ENCODE data around the gene NID1.
"Not testable (repeated sequence)": the region's sequence is repeated elsewhere in the genome, so short reads cannot be mapped to it uniquely, and the experiment has no call there.

The NID1 gene

DNA sequence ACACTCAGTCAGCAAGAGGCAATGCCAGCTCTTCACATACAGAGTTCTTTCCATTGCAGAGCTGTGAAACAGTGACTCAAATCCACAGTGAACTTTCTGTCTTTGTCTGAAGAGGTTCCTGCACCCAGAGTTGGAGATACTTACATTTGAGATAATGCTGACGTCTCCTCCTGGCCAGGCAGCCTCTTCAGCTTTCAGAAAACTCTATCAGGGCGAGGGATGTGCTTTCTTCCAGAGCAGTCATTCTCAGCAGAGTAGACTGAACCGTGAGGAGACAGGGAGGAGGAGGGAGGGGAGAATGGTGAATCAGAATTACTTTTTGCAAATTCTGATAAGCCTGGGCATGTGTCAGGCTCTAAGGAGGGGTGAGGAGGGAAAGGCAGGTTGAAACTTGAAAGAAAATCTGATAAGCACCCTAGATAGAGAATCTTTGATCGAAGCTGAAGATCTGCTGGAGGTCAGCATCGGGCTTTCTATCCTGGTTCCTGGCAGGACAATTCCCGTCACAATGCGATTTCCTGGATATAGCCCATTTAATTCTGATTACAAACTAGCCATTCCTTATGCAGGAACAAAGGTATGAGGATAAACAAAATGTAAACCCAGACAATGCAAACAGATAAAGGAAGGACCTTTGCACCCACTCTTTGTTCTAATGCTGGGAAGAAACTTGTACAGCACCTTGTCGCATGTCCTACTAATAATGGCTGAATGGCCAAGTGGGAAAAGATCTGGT, 18.9 kb upstream of the NID1 start:
- TF ChIP-seq POLR2AphosphoS5 (IDR thresholded peaks at IDR 0.05; ENCODE audit: low read depth, low read length) (no peak), SPI1 (IDR thresholded peaks at IDR 0.05; ENCODE audit: low read depth, low read length) (no peak), PAX5 (IDR thresholded peaks at IDR 0.05; ENCODE audit: insufficient read depth, low read length, severe bottlenecking) (no peak), TAF1 (IDR thresholded peaks at IDR 0.05; ENCODE audit: low read depth, low read length) (no peak), POLR2A (IDR thresholded peaks at IDR 0.05; ENCODE audit: low read depth, low read length) (no peak), POU2F2 (IDR thresholded peaks at IDR 0.05; ENCODE audit: low read depth, low read length) (no peak)
- DNase-seq (ENCODE audit: insufficient read length, low spot score) (no peak), FAIRE-seq (peak; percentile 38)

DNA sequence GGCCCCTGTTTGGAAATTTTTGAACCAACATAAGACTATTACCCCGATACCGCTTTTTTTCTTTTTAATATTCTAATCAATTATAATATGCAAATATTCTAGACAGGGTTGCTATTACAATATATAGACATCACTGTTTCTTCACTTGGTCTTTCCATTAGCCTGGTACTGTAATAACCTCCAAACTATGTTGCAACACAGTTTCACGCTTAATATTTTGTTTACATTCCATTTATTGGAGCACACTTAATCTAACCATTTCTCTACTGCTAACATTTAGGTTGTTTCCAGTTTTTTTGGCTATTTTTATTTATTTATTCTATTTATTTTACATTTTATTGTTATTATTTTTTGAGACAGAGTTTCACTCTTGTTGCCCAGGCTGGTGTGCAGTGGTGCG, 17.6 kb upstream of the NID1 start:
- no peak for DNase-seq (ENCODE audit: insufficient read length, low spot score)

DNA sequence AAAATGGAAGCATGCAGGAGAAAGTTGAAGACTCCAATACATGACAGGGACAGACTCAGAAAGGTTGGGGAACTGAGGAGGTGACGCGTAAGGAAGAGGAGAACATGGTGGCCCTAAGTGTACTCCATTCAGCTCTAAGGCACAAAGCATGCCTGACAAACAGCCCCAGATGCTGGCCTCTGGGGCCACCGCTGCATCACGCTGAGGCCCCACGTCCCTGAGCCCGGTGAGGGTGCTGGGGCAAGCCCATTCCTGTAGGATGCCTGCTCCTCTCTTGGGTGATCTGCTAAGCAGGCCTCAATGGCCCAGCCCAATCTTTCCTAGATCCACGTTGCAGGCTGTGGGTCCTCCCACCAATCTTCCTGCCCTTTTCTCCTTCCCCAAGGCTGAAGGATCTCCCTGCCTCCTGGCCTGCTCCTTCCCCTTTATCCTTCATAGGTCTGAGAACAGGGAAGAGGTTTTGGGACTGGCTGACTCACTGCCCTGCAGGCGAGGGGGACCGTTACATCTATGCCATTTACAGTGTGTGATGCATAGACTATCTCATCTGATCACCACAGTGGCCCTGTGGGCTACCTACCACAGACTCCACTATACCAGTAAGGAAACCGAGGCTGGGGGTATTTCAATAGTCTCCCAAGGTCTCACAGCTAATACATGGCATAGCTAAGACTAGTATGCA, 16.8 kb upstream of the NID1 start:
- TF ChIP-seq POU2F2 (IDR thresholded peaks at IDR 0.05; ENCODE audit: low read depth, low read length) = no peak
- TF ChIP-seq POLR2A (IDR thresholded peaks at IDR 0.05; ENCODE audit: low read depth, low read length) = no peak
- TF ChIP-seq SPI1 (IDR thresholded peaks at IDR 0.05; ENCODE audit: low read depth, low read length) = no peak
- no peak for TF ChIP-seq PAX5 (IDR thresholded peaks at IDR 0.05; ENCODE audit: insufficient read depth, low read length, severe bottlenecking)
- no peak for TF ChIP-seq POLR2AphosphoS5 (IDR thresholded peaks at IDR 0.05; ENCODE audit: low read depth, low read length)
- FAIRE-seq = no peak
- no peak for DNase-seq (ENCODE audit: insufficient read length, low spot score)

More for the DNA sequence above, 17.6 kb upstream of the NID1 start:
- FAIRE-seq = no peak
- TF ChIP-seq SPI1 (IDR thresholded peaks at IDR 0.05; ENCODE audit: low read depth, low read length) (no peak), TAF1 (IDR thresholded peaks at IDR 0.05; ENCODE audit: low read depth, low read length) (no peak), POU2F2 (IDR thresholded peaks at IDR 0.05; ENCODE audit: low read depth, low read length) (no peak), POLR2AphosphoS5 (IDR thresholded peaks at IDR 0.05; ENCODE audit: low read depth, low read length) (no peak), PAX5 (IDR thresholded peaks at IDR 0.05; ENCODE audit: insufficient read depth, low read length, severe bottlenecking) (no peak), POLR2A (IDR thresholded peaks at IDR 0.05; ENCODE audit: low read depth, low read length) (no peak)

DNA sequence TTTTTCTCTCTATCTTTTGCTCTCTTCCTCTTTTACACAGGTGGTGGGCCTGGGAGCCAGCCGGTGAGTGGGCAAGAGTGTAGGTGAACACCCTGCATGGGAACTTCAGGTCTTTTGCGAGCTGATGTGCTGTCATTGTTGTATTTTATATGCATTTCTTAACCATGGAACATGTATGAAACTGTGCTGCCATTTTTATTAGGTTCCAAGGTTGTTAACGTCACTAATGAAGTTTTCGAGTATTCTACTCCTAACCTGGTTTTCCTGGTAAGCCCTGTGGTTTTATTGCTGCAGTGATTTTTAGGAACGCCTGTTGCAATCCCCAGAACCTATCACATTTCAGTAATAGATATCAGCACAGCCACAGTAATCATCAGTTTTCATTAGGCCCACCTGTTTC, 14.8 kb upstream of the NID1 start:
- no peak for DNase-seq (ENCODE audit: insufficient read length, low spot score)
- no peak for FAIRE-seq

DNA sequence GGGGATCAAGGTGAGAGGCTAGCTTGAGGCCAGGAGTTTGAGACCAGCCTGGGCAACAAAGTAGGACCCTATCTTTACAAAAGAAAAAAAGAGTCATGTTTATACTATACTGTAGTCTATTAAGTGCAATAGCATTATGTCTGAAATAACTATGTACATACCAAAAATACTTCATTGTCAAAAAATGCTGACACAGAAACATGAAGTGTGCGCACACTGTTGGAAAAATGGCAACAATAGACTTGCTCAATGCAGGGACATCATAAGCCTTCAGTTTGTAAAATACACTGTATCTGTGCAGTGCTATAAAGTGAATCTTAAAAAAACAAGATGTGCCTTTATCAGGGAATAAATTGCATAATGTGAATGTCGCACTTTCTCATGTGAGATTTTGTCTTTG, 14.1 kb upstream of the NID1 start:
- DNase-seq (ENCODE audit: insufficient read length, low spot score) (no peak), FAIRE-seq (no peak)
- TF ChIP-seq POU2F2 (IDR thresholded peaks at IDR 0.05; ENCODE audit: low read depth, low read length) (no peak), POLR2AphosphoS5 (IDR thresholded peaks at IDR 0.05; ENCODE audit: low read depth, low read length) (no peak), SPI1 (IDR thresholded peaks at IDR 0.05; ENCODE audit: low read depth, low read length) (no peak), TAF1 (IDR thresholded peaks at IDR 0.05; ENCODE audit: low read depth, low read length) (no peak), POLR2A (IDR thresholded peaks at IDR 0.05; ENCODE audit: low read depth, low read length) (no peak), PAX5 (IDR thresholded peaks at IDR 0.05; ENCODE audit: insufficient read depth, low read length, severe bottlenecking) (no peak)

More for the DNA sequence above, 14.8 kb upstream of the NID1 start:
- TF ChIP-seq POLR2A (IDR thresholded peaks at IDR 0.05; ENCODE audit: low read depth, low read length) (no peak), PAX5 (IDR thresholded peaks at IDR 0.05; ENCODE audit: insufficient read depth, low read length, severe bottlenecking) (no peak)

DNA sequence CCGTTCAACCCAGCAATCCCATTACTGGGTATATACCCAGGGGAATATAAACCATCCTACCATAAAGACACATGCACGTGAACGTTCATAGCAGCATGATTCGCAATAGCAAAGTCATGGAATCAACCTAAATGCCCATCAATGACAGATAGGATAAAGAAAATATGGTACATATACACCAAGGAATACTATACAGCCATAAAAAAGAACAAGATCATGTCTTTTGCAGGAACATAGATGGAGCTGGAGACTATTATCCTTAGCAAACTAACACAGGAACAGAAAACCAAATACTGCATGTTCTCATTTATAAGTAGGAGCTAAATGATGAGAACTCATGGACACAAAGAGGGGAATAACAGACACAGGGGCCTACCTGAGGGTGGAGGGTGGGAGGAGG, 13.2 kb upstream of the NID1 start:
- not testable (repeated sequence) for DNase-seq (ENCODE audit: insufficient read length, low spot score); FAIRE-seq

DNA sequence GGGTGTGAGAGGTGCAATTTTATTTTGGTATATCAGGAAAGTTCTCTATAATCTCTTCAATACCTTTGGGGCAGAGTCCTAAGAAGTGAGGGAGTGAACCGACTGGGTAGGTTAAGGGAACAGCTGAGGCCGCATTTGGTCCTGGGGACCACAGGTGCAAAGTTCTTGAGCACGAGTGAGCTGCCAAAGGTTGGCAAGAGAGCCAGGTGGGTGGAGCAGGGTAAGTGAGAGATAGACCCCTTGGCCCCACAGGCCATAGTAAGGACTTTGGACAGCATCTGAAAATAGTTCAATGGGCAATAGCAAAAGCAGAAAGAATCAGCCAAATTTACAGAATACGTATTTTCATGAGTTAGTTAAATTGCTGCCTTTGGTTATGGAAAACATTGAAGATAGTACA, 11.0 kb upstream of the NID1 start:
- TF ChIP-seq POU2F2 (IDR thresholded peaks at IDR 0.05; ENCODE audit: low read depth, low read length) = no peak
- TF ChIP-seq PAX5 (IDR thresholded peaks at IDR 0.05; ENCODE audit: insufficient read depth, low read length, severe bottlenecking) = no peak
- TF ChIP-seq SPI1 (IDR thresholded peaks at IDR 0.05; ENCODE audit: low read depth, low read length) = no peak
- TF ChIP-seq TAF1 (IDR thresholded peaks at IDR 0.05; ENCODE audit: low read depth, low read length) = no peak
- TF ChIP-seq POLR2AphosphoS5 (IDR thresholded peaks at IDR 0.05; ENCODE audit: low read depth, low read length) = no peak
- TF ChIP-seq POLR2A (IDR thresholded peaks at IDR 0.05; ENCODE audit: low read depth, low read length) = no peak
- FAIRE-seq (no peak), DNase-seq (ENCODE audit: insufficient read length, low spot score) (no peak)

DNA sequence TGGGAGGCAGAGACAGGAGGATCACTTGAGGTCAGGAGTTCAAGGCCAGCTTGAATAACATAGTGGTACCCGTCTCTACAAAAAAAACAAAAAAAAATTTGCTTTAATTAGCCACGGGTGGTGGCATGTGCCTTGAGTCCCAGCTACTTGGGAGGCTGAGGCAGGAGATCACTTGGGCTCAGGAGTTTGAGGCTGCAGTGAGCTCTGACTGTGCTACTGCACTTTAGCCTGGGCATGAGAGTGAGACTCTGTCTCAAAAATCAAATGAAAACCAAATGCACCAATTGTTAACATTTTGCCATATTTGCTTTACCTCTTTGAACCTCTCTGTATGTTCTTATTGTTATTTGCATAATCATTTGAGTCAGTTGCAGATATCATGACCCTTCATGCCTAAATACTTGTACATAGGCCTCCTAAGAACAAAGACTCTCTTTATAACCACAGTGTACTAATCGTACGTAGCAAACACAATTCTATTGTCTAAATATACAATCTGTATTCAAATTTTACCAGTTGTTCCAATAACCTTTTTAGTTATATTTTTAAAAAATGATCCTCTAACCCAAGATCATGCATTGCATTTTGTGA, 8.5 kb upstream of the NID1 start:
- TF ChIP-seq POLR2A (IDR thresholded peaks at IDR 0.05; ENCODE audit: low read depth, low read length) (no peak), PAX5 (IDR thresholded peaks at IDR 0.05; ENCODE audit: insufficient read depth, low read length, severe bottlenecking) (no peak), TAF1 (IDR thresholded peaks at IDR 0.05; ENCODE audit: low read depth, low read length) (no peak), POLR2AphosphoS5 (IDR thresholded peaks at IDR 0.05; ENCODE audit: low read depth, low read length) (no peak), POU2F2 (IDR thresholded peaks at IDR 0.05; ENCODE audit: low read depth, low read length) (no peak), SPI1 (IDR thresholded peaks at IDR 0.05; ENCODE audit: low read depth, low read length) (no peak)
- DNase-seq (ENCODE audit: insufficient read length, low spot score) = no peak
- FAIRE-seq = no peak

DNA sequence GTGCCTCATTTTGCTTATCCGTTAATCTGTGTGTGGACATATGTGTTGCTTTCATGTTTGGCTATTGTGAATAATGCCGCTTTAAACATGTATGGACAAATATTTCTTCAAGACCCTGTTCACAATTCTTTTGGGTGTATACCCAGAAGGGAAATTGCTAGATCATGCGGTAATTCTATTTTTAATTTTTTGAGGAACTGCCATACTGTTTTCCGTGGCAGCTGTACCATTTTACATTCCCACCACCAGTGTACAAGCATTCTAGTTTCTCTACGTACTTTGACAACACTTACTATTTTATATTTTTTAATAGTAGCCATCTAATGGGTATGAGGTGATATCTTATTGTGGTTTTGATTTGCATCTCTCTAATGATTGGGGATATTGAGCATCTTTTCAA, 7.1 kb upstream of the NID1 start:
- FAIRE-seq (no peak), DNase-seq (ENCODE audit: insufficient read length, low spot score) (no peak)
- no peak for TF ChIP-seq POLR2A (IDR thresholded peaks at IDR 0.05; ENCODE audit: low read depth, low read length)
- no peak for TF ChIP-seq SPI1 (IDR thresholded peaks at IDR 0.05; ENCODE audit: low read depth, low read length)
- no peak for TF ChIP-seq PAX5 (IDR thresholded peaks at IDR 0.05; ENCODE audit: insufficient read depth, low read length, severe bottlenecking)
- TF ChIP-seq POLR2AphosphoS5 (IDR thresholded peaks at IDR 0.05; ENCODE audit: low read depth, low read length) = no peak
- no peak for TF ChIP-seq TAF1 (IDR thresholded peaks at IDR 0.05; ENCODE audit: low read depth, low read length)
- TF ChIP-seq POU2F2 (IDR thresholded peaks at IDR 0.05; ENCODE audit: low read depth, low read length) = no peak

DNA sequence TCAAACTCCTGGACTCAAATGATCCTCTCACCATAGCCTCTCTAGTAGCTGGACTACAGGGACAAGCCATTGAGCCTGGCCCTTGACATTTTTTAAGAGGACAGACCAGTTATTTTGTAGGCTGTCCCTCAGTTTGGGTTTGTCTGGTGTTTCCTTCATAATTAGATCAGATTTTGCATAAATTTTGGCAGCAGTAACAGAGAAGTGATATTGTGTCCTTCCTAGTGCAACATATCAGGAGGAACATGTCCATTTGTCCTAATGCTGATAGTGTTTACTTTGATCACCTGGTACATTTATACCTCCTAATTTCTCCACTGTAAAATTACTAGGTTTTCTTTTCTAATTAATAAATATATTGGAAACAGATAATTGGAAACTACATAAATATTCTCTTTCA, 5.9 kb upstream of the NID1 start:
- no peak for FAIRE-seq
- DNase-seq (ENCODE audit: insufficient read length, low spot score) = no peak
- no peak for TF ChIP-seq POLR2AphosphoS5 (IDR thresholded peaks at IDR 0.05; ENCODE audit: low read depth, low read length)
- TF ChIP-seq TAF1 (IDR thresholded peaks at IDR 0.05; ENCODE audit: low read depth, low read length) = no peak
- no peak for TF ChIP-seq POU2F2 (IDR thresholded peaks at IDR 0.05; ENCODE audit: low read depth, low read length)
- TF ChIP-seq POLR2A (IDR thresholded peaks at IDR 0.05; ENCODE audit: low read depth, low read length) = no peak
- no peak for TF ChIP-seq SPI1 (IDR thresholded peaks at IDR 0.05; ENCODE audit: low read depth, low read length)
- TF ChIP-seq PAX5 (IDR thresholded peaks at IDR 0.05; ENCODE audit: insufficient read depth, low read length, severe bottlenecking) = no peak
